Breast epithelium (tissue), 4 donors: ENCODE measurements around the gene PRRX1. TPM values are rescaled to one million over a fixed set of nuclear protein-coding genes. Genes with fewer than 3 reads are reported as not detected.

Experiments used
- DNase-seq, 2 donors: peaks; one replicate each; pipeline ENCODE4 v3.0.0-alpha.2; 2019; ENCODE audit warnings: low spot score in 2 of 2
- H3K27ac ChIP-seq, 2 donors: fragments of 200-600 bp; sonication (generic) in 1 of 2; one replicate each; pipeline ENCODE4 v1.5.1; 2016 to 2019; ENCODE audit warnings: mild to moderate bottlenecking in 1 of 2
- H3K27me3 ChIP-seq, 2 donors: fragments of 200-600 bp; sonication (generic) in 1 of 2; one replicate each; pipeline versions ENCODE4 v1.5.1 to v1.6.0; 2017 to 2019; ENCODE audit warnings: control low read depth in 1 of 2, mild to moderate bottlenecking in 1 of 2
- H3K36me3 ChIP-seq: fragments of 200-600 bp; one replicate; pipeline ENCODE4 v1.5.1; 2019
- H3K4me1 ChIP-seq, 2 donors: fragments of 200-600 bp; sonication (generic); one replicate each; pipeline ENCODE4 v1.5.1; 2016 to 2019; ENCODE audit warnings: control low read depth in 1 of 2
- H3K4me3 ChIP-seq, 3 donors: fragments of 200-600 bp; sonication (generic); 1 replicate in 2 of 3; 2 replicates in 1 of 3; pipeline ENCODE4 v1.5.1; 2016 to 2019; ENCODE audit warnings: mild to moderate bottlenecking in 3 of 3, moderate library complexity in 2 of 3
- H3K9me3 ChIP-seq, 2 donors: fragments of 200-600 bp; sonication (generic) in 1 of 2; one replicate each; pipeline ENCODE4 v1.5.1; 2016 to 2019; ENCODE audit warnings: control low read depth in 1 of 2
- POLR2A ChIP-seq: fragments of 450-650 bp; IDR thresholded peaks from one replicate; pipeline ENCODE4 v1.6.1; 2016; ENCODE audit warnings: antibody characterized with exemption, mild to moderate bottlenecking, moderate library complexity
- POLR2AphosphoS5 ChIP-seq, 3 donors: sonication (generic); formaldehyde crosslinking; IDR thresholded peaks; one replicate each; pipeline ENCODE4 v1.6.1; 2017; ENCODE audit warnings: antibody characterized with exemption in 3 of 3
- intact Hi-C: fragments of 100-400 bp; cut with DNase I; formaldehyde crosslinking; loops from one replicate; pipeline ENCODE4 v1.15.1; 2023; ENCODE audit warnings: low total_unique reads
- total RNA-seq, 3 donors: library from RNA; depleted of rRNA; stranded (reverse); fragments of >200 nt; gene quantifications; one replicate each; pipeline ENCODE4 v1.1.0, GENCODE V29; 2016
- TF ChIP-seq, protein P1 (sequence below), 3 donors: fragments of 450-650 bp; IDR thresholded peaks; one replicate each; pipeline ENCODE4 v1.5.1; 2016 to 2017; ENCODE audit warnings: antibody characterized with exemption in 3 of 3, mild to moderate bottlenecking in 3 of 3, moderate library complexity in 3 of 3

Gene PRRX1
- total RNA-seq, 3 donors from 2014 or later: 48.9 to 75.7 (median 73.1) TPM

DNA sequence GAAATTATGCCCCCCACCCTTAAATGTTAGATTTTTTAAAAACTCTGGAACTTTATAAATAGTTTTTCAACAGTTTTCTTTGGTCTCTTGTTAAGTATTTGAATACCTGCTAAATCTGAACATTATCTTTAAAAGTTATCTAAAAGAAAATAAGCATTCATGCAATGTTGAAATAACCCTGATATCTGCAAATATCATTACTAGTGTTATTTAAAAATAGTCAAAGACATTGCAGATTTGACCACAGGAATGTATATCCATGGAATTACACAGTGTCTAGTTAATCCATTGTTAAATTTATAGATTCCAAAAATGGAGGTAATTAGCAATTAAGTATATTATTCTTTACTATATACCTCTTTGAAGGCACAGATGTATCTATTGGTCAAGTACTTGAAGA is 42.0 kb downstream of the PRRX1 start:
- no peak for DNase-seq
- H3K9me3 ChIP-seq: no peaks in the 10 kb centered on the region
- no peaks in the 10 kb centered on the region for H3K36me3 ChIP-seq
- H3K27me3 ChIP-seq: no peaks in the 10 kb centered on the region
- TF ChIP-seq POLR2AphosphoS5 (IDR thresholded peaks at IDR 0.05) (no peak), POLR2A (no peak)
- TF ChIP-seq, protein P1, sequence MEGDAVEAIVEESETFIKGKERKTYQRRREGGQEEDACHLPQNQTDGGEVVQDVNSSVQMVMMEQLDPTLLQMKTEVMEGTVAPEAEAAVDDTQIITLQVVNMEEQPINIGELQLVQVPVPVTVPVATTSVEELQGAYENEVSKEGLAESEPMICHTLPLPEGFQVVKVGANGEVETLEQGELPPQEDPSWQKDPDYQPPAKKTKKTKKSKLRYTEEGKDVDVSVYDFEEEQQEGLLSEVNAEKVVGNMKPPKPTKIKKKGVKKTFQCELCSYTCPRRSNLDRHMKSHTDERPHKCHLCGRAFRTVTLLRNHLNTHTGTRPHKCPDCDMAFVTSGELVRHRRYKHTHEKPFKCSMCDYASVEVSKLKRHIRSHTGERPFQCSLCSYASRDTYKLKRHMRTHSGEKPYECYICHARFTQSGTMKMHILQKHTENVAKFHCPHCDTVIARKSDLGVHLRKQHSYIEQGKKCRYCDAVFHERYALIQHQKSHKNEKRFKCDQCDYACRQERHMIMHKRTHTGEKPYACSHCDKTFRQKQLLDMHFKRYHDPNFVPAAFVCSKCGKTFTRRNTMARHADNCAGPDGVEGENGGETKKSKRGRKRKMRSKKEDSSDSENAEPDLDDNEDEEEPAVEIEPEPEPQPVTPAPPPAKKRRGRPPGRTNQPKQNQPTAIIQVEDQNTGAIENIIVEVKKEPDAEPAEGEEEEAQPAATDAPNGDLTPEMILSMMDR (IDR thresholded peaks at IDR 0.05): no peak
- no peak overlapping the region for H3K4me3 ChIP-seq
- intact Hi-C loops: no loop called here
- H3K27ac ChIP-seq: no peak overlapping the region
- peaks cover 0 to 3% of the 10 kb centered on the region in 2 donors for H3K4me1 ChIP-seq

DNA sequence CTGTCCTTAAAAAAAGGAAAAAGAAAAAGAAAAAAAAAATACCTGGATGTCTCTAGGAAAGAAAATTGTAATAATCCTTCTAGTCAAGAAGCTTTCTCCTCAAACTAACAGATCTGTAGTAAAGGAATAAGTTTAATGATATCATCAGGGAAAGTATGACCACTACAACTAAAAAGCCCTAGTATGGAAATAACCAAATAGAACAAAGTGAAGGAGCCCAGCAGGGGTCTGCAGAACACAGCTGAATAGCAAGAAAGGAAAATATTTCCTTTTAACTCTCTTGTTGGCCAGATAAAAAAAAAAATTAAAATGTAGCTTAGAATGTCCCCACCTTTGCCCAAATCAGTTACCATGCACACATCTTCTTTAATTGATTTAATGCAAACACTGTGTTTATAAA is 43.2 kb downstream of the PRRX1 start:
- H3K9me3 ChIP-seq: no peaks in the 10 kb centered on the region
- no peak for DNase-seq
- no peaks in the 10 kb centered on the region for H3K36me3 ChIP-seq
- intact Hi-C loops: no loop called here
- peak overlapping the region in 1 of 2 donors; percentile 19 for H3K27ac ChIP-seq
- no peak overlapping the region for H3K4me3 ChIP-seq
- TF ChIP-seq POLR2A (no peak), POLR2AphosphoS5 (IDR thresholded peaks at IDR 0.05) (no peak)
- TF ChIP-seq, protein P1 (IDR thresholded peaks at IDR 0.05): no peak
- no peaks in the 10 kb centered on the region for H3K4me1 ChIP-seq
- H3K27me3 ChIP-seq: no peaks in the 10 kb centered on the region

DNA sequence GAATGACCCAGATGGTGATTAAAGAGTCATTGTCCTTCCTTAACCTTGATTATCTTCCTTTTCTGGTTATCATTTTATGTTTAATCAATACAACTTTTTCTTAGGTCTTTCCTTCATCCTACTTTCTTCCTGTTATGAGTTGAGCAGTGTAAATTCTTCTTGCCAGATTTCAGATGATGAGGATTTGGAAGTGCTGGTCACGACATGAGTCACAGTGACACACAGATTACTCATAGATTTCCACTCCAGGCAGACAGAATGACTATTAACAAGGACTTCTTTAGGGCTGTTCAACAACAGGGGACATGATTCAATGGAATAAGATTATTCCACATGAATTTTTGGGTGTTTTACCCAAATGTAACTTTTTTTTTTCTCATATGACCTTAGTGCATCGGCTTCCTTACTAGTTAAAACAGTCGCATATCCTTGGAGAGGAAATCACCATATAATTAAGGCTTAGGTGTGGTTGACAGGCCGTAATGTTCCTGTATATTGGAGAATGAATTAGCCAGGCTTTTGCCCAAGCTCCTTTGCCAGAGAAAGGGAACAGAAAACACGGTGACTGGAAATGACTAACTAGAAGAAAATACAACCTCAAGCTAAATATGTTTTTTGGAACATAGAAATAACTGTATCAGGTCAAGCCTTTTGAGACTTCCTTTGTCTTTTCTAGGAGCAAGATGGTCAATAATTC is 44.2 kb downstream of the PRRX1 start:
- H3K36me3 ChIP-seq: no peaks in the 10 kb centered on the region
- no peak overlapping the region for H3K4me3 ChIP-seq
- TF ChIP-seq POLR2AphosphoS5 (IDR thresholded peaks at IDR 0.05) (no peak), POLR2A (no peak)
- TF ChIP-seq, protein P1 (IDR thresholded peaks at IDR 0.05): no peak
- DNase-seq: no peak
- no peaks in the 10 kb centered on the region for H3K9me3 ChIP-seq
- intact Hi-C loops: no loop called here
- H3K4me1 ChIP-seq: no peaks in the 10 kb centered on the region
- H3K27ac ChIP-seq: peak overlapping the region in 1 of 2 donors; percentile 43
- H3K27me3 ChIP-seq: no peaks in the 10 kb centered on the region

DNA sequence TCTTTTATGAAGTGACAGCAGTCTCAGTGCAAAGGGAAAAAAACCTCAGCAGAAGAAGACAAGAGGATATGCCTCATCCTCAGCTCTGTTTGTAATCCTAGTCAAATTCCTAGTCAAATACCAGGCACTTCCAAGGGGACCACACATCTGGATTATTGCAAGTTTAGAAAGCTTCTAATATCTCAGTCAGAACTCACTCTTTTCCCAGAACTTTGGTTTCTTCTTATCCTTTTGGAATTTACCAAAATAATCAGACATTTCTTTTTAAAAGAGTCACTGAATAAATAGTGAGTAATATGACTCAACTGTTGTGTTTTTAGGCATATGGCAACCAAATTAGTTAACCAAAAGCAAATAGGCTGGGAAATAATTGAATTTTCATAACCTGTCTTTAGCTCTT is 47.8 kb downstream of the PRRX1 start:
- H3K36me3 ChIP-seq: no peaks in the 10 kb centered on the region
- no peak overlapping the region for H3K4me3 ChIP-seq
- no peak for TF ChIP-seq POLR2AphosphoS5 (IDR thresholded peaks at IDR 0.05)
- H3K27ac ChIP-seq: no peak overlapping the region
- DNase-seq: no peak
- H3K9me3 ChIP-seq: no peaks in the 10 kb centered on the region
- no peaks in the 10 kb centered on the region for H3K4me1 ChIP-seq
- intact Hi-C loops: no loop called here
- H3K27me3 ChIP-seq: no peaks in the 10 kb centered on the region

DNA sequence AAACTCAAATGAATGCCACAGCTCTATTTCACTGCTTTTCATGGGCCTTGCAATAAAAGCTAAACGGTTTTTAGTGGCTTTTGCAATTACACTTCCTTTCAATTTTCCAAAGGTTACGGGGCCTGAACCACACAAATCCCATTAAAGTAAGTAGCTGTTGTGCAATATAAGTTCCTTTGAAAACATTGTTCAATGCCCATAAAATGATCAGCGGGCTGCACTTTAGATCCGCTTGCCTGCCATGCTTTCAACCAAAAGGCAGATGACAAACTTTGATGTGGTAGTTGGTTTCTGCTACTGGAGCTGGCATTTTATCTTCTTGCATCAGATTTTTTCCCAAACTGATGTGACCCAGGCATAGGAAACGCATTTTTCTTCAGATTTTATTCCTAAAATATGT is 50.2 kb downstream of the PRRX1 start:
- H3K27ac ChIP-seq: no peak overlapping the region
- no peak overlapping the region for H3K4me3 ChIP-seq
- no peaks in the 10 kb centered on the region for H3K27me3 ChIP-seq
- TF ChIP-seq POLR2A: no peak
- TF ChIP-seq, protein P1 (IDR thresholded peaks at IDR 0.05): no peak
- no peak for TF ChIP-seq POLR2AphosphoS5 (IDR thresholded peaks at IDR 0.05)
- H3K9me3 ChIP-seq: no peaks in the 10 kb centered on the region
- no peaks in the 10 kb centered on the region for H3K36me3 ChIP-seq
- no peak for DNase-seq
- intact Hi-C loops: no loop called here
- no peaks in the 10 kb centered on the region for H3K4me1 ChIP-seq
